ENCODE measurements around the gene HOXD9. TPM values are rescaled to one million over a fixed set of nuclear protein-coding genes. Genes with fewer than 3 reads are reported as not detected.
A peak's percentile ranks its signal among the peaks of the same experiment; 100 is the strongest.

HOXD9 gene
- total and polyA plus RNA-seq, 2 donors (not counting 3 experiments of a cell fraction or from before 2014, with no cell fraction given), result 1.9 to 3.5 TPM

- Histone ChIP-seq H3K9me1 (replicated peaks; ENCODE audit: control insufficient read depth, extremely low read depth, insufficient read depth, low read length) (no peaks in the 10 kb centered on the region), H3K27me3 (ENCODE audit: control insufficient read depth in 2 of 2, insufficient read depth in 2 of 2, low read length in 2 of 2) (peaks cover 82 to 96% of the 10 kb centered on the region in 2 experiments), H2AFZ (ENCODE audit: low read depth, low read length) (no peak overlapping the region), H3K9me3 (replicated peaks; ENCODE audit: control insufficient read depth, insufficient read depth, low read length) (no peaks in the 10 kb centered on the region), H3K79me2 (ENCODE audit: control insufficient read depth, insufficient read depth, low read length) (no peaks in the 10 kb centered on the region), H4K20me1 (replicated peaks; ENCODE audit: control insufficient read depth, extremely low read depth, insufficient read depth, low read length) (no peaks in the 10 kb centered on the region), H3K4me2 (ENCODE audit: insufficient read depth, low read length) (no peak overlapping the region), H3K36me3 (ENCODE audit: control insufficient read depth in 2 of 2, extremely low read depth in 1 of 2, insufficient read depth in 2 of 2, low read length in 2 of 2) (no peaks in the 10 kb centered on the region), H3K9ac (replicated peaks; ENCODE audit: extremely low read depth, insufficient read depth, low read length) (no peak overlapping the region), H3K4me3 (replicated peaks in 1 of 3; ENCODE audit: insufficient read depth in 1 of 3, low read depth in 1 of 3, low read length in 3 of 3) (no peak overlapping the region), H3K4me1 (ENCODE audit: control insufficient read depth, extremely low read depth, insufficient read depth, low read length) (no peaks in the 10 kb centered on the region), H3K27ac (ENCODE audit: insufficient read depth, low read depth, low read length) (no peak overlapping the region)
- BruUV-seq (replicated peaks), result no TSS peak
- no peak for TF ChIP-seq JUN (IDR thresholded peaks at IDR 0.05; ENCODE audit: borderline replicate concordance, insufficient read depth, insufficient read length, low read depth)
- no peak for TF ChIP-seq EZH2 (IDR thresholded peaks at IDR 0.05; ENCODE audit: borderline replicate concordance, low read depth, low read length, severe bottlenecking)
- TF ChIP-seq MYC (IDR thresholded peaks at IDR 0.05; ENCODE audit: low read depth, low read length), result no peak
- TF ChIP-seq GATA2 (IDR thresholded peaks at IDR 0.05; ENCODE audit: insufficient read depth, insufficient read length, low read depth, low read length), result no peak
- no peak for TF ChIP-seq FOS (IDR thresholded peaks at IDR 0.05; ENCODE audit: borderline replicate concordance, insufficient read depth, low read length)
- TF ChIP-seq POLR2AphosphoS5 (IDR thresholded peaks at IDR 0.05; ENCODE audit: insufficient read depth, low read depth, low read length), result no peak
- POLR2A ChIA-PET, result no interaction called here
- FAIRE-seq (no peak), DNase-seq (ENCODE audit: low read depth, low spot score) (no peak)
- CTCF ChIA-PET, result interaction anchor here (0.6 to 4.3 kb wide), 21 partner anchors 8 to 1411 kb away, joined by 3 to 24 read pairs (median 6); partner anchors contain the start of gene HOXD9
- dilution Hi-C loops (cut with MboI; ENCODE audit: extremely low pct_ligation_motif_present, low sequenced_read_pairs) (no loop called here), intact Hi-C loops (cut with micrococcal nuclease) (no loop called here)
These were observed 11.9 kb upstream of the HOXD9 start for GRCh38 chr2:176110415-176111308.

GRCh38 chr2:176111309-176111663 lies 11.2 kb upstream of the HOXD9 start:
- Histone ChIP-seq H3K27ac (ENCODE audit: insufficient read depth, low read depth, low read length) (no peak overlapping the region), H3K9me3 (replicated peaks; ENCODE audit: control insufficient read depth, insufficient read depth, low read length) (no peaks in the 10 kb centered on the region), H3K4me3 (replicated peaks in 1 of 3; ENCODE audit: insufficient read depth in 1 of 3, low read depth in 1 of 3, low read length in 3 of 3) (no peak overlapping the region), H3K79me2 (ENCODE audit: control insufficient read depth, insufficient read depth, low read length) (no peaks in the 10 kb centered on the region), H3K36me3 (ENCODE audit: control insufficient read depth in 2 of 2, extremely low read depth in 1 of 2, insufficient read depth in 2 of 2, low read length in 2 of 2) (no peaks in the 10 kb centered on the region), H3K9me1 (replicated peaks; ENCODE audit: control insufficient read depth, extremely low read depth, insufficient read depth, low read length) (no peaks in the 10 kb centered on the region), H3K4me2 (ENCODE audit: insufficient read depth, low read length) (no peak overlapping the region), H3K27me3 (ENCODE audit: control insufficient read depth in 2 of 2, insufficient read depth in 2 of 2, low read length in 2 of 2) (peaks cover 79 to 96% of the 10 kb centered on the region in 2 experiments), H3K4me1 (ENCODE audit: control insufficient read depth, extremely low read depth, insufficient read depth, low read length) (no peaks in the 10 kb centered on the region), H2AFZ (ENCODE audit: low read depth, low read length) (no peak overlapping the region), H3K9ac (replicated peaks; ENCODE audit: extremely low read depth, insufficient read depth, low read length) (no peak overlapping the region), H4K20me1 (replicated peaks; ENCODE audit: control insufficient read depth, extremely low read depth, insufficient read depth, low read length) (no peaks in the 10 kb centered on the region)
- intact Hi-C loops (cut with micrococcal nuclease) (no loop called here), dilution Hi-C loops (cut with MboI; ENCODE audit: extremely low pct_ligation_motif_present, low sequenced_read_pairs) (no loop called here)
- ChIA-PET CTCF (interaction anchor here (0.6 to 4.3 kb wide), 24 partner anchors 9 to 1115 kb away, joined by 3 to 24 read pairs (median 5); partner anchors contain the start of gene HOXD9), POLR2A (no interaction called here)
- DNase-seq (ENCODE audit: low read depth, low spot score), result peak; percentile 74
- TF ChIP-seq POLR2AphosphoS5 (IDR thresholded peaks at IDR 0.05; ENCODE audit: insufficient read depth, low read depth, low read length), result no peak
- no peak for TF ChIP-seq JUN (IDR thresholded peaks at IDR 0.05; ENCODE audit: borderline replicate concordance, insufficient read depth, insufficient read length, low read depth)
- TF ChIP-seq FOS (IDR thresholded peaks at IDR 0.05; ENCODE audit: borderline replicate concordance, insufficient read depth, low read length), result no peak
- TF ChIP-seq GATA2 (IDR thresholded peaks at IDR 0.05; ENCODE audit: insufficient read depth, insufficient read length, low read depth, low read length), result no peak
- TF ChIP-seq POLR2A (IDR thresholded peaks at IDR 0.05; ENCODE audit: low read depth, low read length), result no peak
- TF ChIP-seq CTCF (IDR thresholded peaks at IDR 0.05; ENCODE audit: extremely low read depth in 1 of 2, insufficient read depth in 1 of 2, low read depth in 1 of 2, low read length in 2 of 2), result peak; percentile 87 to 93
- TF ChIP-seq, protein P1, sequence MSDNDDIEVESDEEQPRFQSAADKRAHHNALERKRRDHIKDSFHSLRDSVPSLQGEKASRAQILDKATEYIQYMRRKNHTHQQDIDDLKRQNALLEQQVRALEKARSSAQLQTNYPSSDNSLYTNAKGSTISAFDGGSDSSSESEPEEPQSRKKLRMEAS (IDR thresholded peaks at IDR 0.05; ENCODE audit: insufficient read depth, insufficient read length), result no peak
- no peak for TF ChIP-seq MYC (IDR thresholded peaks at IDR 0.05; ENCODE audit: low read depth, low read length)
- peak; percentile 92 for FAIRE-seq
- BruUV-seq (replicated peaks), result no TSS peak

Data from endothelial cell of umbilical vein (primary cell).